H1 (cell line): Measurements from ENCODE around the gene ZNF423. TPM values are rescaled to one million over a fixed set of nuclear protein-coding genes. Genes with fewer than 3 reads are reported as not detected.

Experiments used
- CTCF ChIA-PET: fragments of 300-600 bp; sonication (Branson Sonifier 250); formaldehyde crosslinking; loops from one replicate; lab custom pipeline; 2021; ENCODE audit not compliant: partially characterized antibody; lab: Charles Lee
- POLR2A ChIA-PET: fragments of 300-600 bp; sonication (Branson Sonifier 250); formaldehyde crosslinking; loops from one replicate; lab custom pipeline; 2021; ENCODE audit warnings: inconsistent platforms; ENCODE audit not compliant: partially characterized antibody; lab: Charles Lee
- DNase-seq, 2 experiments: peaks; one replicate each; pipeline versions ENCODE4 v3.0.0 to v3.0.0-alpha.2; 2010 to 2022; ENCODE audit warnings: low spot score in 2 of 2, low read depth in 1 of 2, mixed read lengths in 1 of 2
- FAIRE-seq: peaks from 2 replicates; lab custom pipeline; 2011; peaks lifted over from hg19 to GRCh38; lab: Jason Lieb, UNC
- H2AFZ ChIP-seq: 2 replicates; pipeline ENCODE4 v1.8.1; 2012; ENCODE audit warnings: low read length, inconsistent platforms
- H2AK5ac ChIP-seq: 2 replicates; pipeline ENCODE4 v1.6.1; 2013; ENCODE audit warnings: low read depth, low read length
- H2BK120ac ChIP-seq: replicated peaks from 2 replicates; pipeline ENCODE3; 2013; ENCODE audit warnings: low read depth, low read length, inconsistent platforms
- H2BK12ac ChIP-seq: 2 replicates; pipeline ENCODE4 v1.6.1; 2013; ENCODE audit warnings: low read depth, low read length
- H2BK15ac ChIP-seq: 2 replicates; pipeline ENCODE4 v1.6.1; 2013; ENCODE audit warnings: low read length
- H2BK20ac ChIP-seq: 2 replicates; pipeline ENCODE4 v1.6.1; 2013; ENCODE audit warnings: low read length
- H2BK5ac ChIP-seq: 2 replicates; pipeline ENCODE4 v1.6.1; 2013; ENCODE audit warnings: low read depth, low read length
- H3K14ac ChIP-seq: 2 replicates; pipeline ENCODE4 v1.6.1; 2013; ENCODE audit warnings: inconsistent platforms; ENCODE audit not compliant: insufficient read length
- H3K18ac ChIP-seq: 2 replicates; pipeline ENCODE4 v1.6.1; 2013; ENCODE audit warnings: low read length; ENCODE audit errors: extremely low read depth
- H3K23ac ChIP-seq: 2 replicates; pipeline ENCODE4 v1.6.1; 2013; ENCODE audit warnings: inconsistent platforms; ENCODE audit not compliant: insufficient read length
- H3K23me2 ChIP-seq: 2 replicates; pipeline ENCODE4 v1.6.1; 2013; ENCODE audit warnings: low read depth, low read length
- H3K27ac ChIP-seq: 2 replicates; pipeline ENCODE4 v1.6.1; 2011; ENCODE audit warnings: low read depth, low read length, inconsistent platforms
- H3K27me3 ChIP-seq, 4 experiments: replicated peaks in 1 of 4; 1 replicate in 1 of 4; 2 replicates in 3 of 4; pipeline versions ENCODE4 v1.6.1 to v1.8.1; 2011 to 2013; ENCODE audit warnings: low read length in 3 of 4, mild to moderate bottlenecking in 3 of 4, inconsistent platforms in 2 of 4, mixed read lengths in 2 of 4, moderate library complexity in 1 of 4; ENCODE audit not compliant: control insufficient read depth in 3 of 4, insufficient read depth in 3 of 4; ENCODE audit errors: extremely low read depth in 1 of 4
- H3K36me3 ChIP-seq, 4 experiments: 2 replicates each; pipeline versions ENCODE4 v1.6.1 to v1.8.1; 2011 to 2013; ENCODE audit warnings: mild to moderate bottlenecking in 4 of 4, low read length in 3 of 4, moderate library complexity in 2 of 4, control low read depth in 1 of 4, inconsistent platforms in 1 of 4; ENCODE audit not compliant: insufficient read depth in 4 of 4, control insufficient read depth in 2 of 4
- H3K4ac ChIP-seq: replicated peaks from 2 replicates; pipeline ENCODE3; 2013; ENCODE audit warnings: low read length, low read depth, mixed read lengths, inconsistent platforms; ENCODE audit not compliant: insufficient read length
- H3K4me1 ChIP-seq, 4 experiments: replicated peaks in 1 of 4; 1 replicate in 1 of 4; 2 replicates in 3 of 4; pipeline versions ENCODE4 v1.6.1 to v1.8.1; 2011 to 2013; ENCODE audit warnings: low read length in 3 of 4, inconsistent platforms in 2 of 4, mixed read lengths in 1 of 4; ENCODE audit not compliant: insufficient read depth in 4 of 4, control insufficient read depth in 3 of 4
- H3K4me2 ChIP-seq, 2 experiments: 2 replicates each; pipeline versions ENCODE4 v1.6.1 to v1.8.1; 2011 to 2013; ENCODE audit warnings: low read depth in 2 of 2, low read length in 2 of 2, control low read depth in 1 of 2, inconsistent platforms in 1 of 2, mild to moderate bottlenecking in 1 of 2; ENCODE audit not compliant: insufficient read depth in 1 of 2
- H3K4me3 ChIP-seq, 4 experiments: fragments of 200-600, 300-600 bp in 1 of 4; sonication (generic), shearing (Covaris generic), sonication (Bioruptor Twin) in 1 of 4; 2 replicates each; pipeline versions ENCODE4 v1.5.1 to v1.8.1; 2011 to 2016; ENCODE audit warnings: low read length in 4 of 4, low read depth in 3 of 4, control low read depth in 2 of 4, inconsistent platforms in 2 of 4, mild to moderate bottlenecking in 2 of 4, mixed read lengths in 1 of 4, moderate library complexity in 1 of 4; ENCODE audit not compliant: insufficient read depth in 2 of 4; ENCODE audit errors: extremely low read depth in 1 of 4
- H3K56ac ChIP-seq: replicated peaks from 2 replicates; pipeline ENCODE3; 2013; ENCODE audit warnings: low read depth, mild to moderate bottlenecking, mixed read lengths, low read length, inconsistent platforms; ENCODE audit not compliant: insufficient read length
- H3K79me1 ChIP-seq: 2 replicates; pipeline ENCODE4 v1.6.1; 2013; ENCODE audit warnings: low read depth, low read length, control low read depth
- H3K79me2 ChIP-seq, 2 experiments: 2 replicates each; pipeline versions ENCODE4 v1.6.1 to v1.8.1; 2012 to 2013; ENCODE audit warnings: low read length in 2 of 2, mild to moderate bottlenecking in 2 of 2, inconsistent platforms in 1 of 2; ENCODE audit not compliant: insufficient read depth in 2 of 2, control insufficient read depth in 1 of 2
- H3K9ac ChIP-seq, 4 experiments: replicated peaks in 1 of 4; 1 replicate in 1 of 4; 2 replicates in 3 of 4; pipeline versions ENCODE4 v1.6.1 to v1.8.1; 2011 to 2013; ENCODE audit warnings: low read depth in 3 of 4, low read length in 3 of 4, control low read depth in 2 of 4, mild to moderate bottlenecking in 2 of 4, moderate library complexity in 2 of 4, inconsistent platforms in 1 of 4; ENCODE audit errors: extremely low read depth in 1 of 4
- H3K9me3 ChIP-seq, 2 experiments: 2 replicates each; pipeline versions ENCODE4 v1.6.1 to v1.8.1; 2012 to 2013; ENCODE audit warnings: mild to moderate bottlenecking in 2 of 2, moderate library complexity in 2 of 2, control low read depth in 1 of 2, inconsistent platforms in 1 of 2, low read depth in 1 of 2, low read length in 1 of 2, mixed read lengths in 1 of 2; ENCODE audit not compliant: insufficient read depth in 2 of 2
- H4K20me1 ChIP-seq, 2 experiments: replicated peaks in 1 of 2; 2 replicates each; pipeline versions ENCODE3 to v1.8.1; 2011 to 2013; ENCODE audit warnings: inconsistent platforms in 2 of 2, low read length in 2 of 2, mild to moderate bottlenecking in 1 of 2; ENCODE audit not compliant: insufficient read depth in 2 of 2, control insufficient read depth in 1 of 2
- H4K5ac ChIP-seq: 2 replicates; pipeline ENCODE4 v1.6.1; 2013; ENCODE audit warnings: low read length, low read depth, mixed read lengths, inconsistent platforms; ENCODE audit not compliant: insufficient read length
- H4K8ac ChIP-seq: 2 replicates; pipeline ENCODE4 v1.8.0; 2013; ENCODE audit warnings: mild to moderate bottlenecking, moderate library complexity, low read length, inconsistent platforms; ENCODE audit not compliant: insufficient read depth; ENCODE audit errors: extremely low read depth
- H4K91ac ChIP-seq: replicated peaks from 2 replicates; pipeline ENCODE3; 2013; ENCODE audit warnings: low read length, mixed read lengths, inconsistent platforms; ENCODE audit not compliant: insufficient read length
- ATF3 ChIP-seq: IDR thresholded peaks from 2 replicates; pipeline ENCODE4 v1.6.1; 2011; ENCODE audit warnings: low read depth, mild to moderate bottlenecking, low read length; ENCODE audit not compliant: insufficient read depth
- CBX5 ChIP-seq: fragments of 300-800, 300-1000 bp; sonication (generic); IDR thresholded peaks from 2 replicates; pipeline ENCODE4 v1.7.1; 2016; ENCODE audit warnings: antibody characterized with exemption, low read length, low read depth
- CTCF ChIP-seq, 3 experiments: IDR thresholded peaks; 1 replicate in 2 of 3; 2 replicates in 1 of 3; pipeline versions ENCODE4 v1.5.1 to v1.6.1; 2011; ENCODE audit warnings: low read length in 3 of 3, mild to moderate bottlenecking in 3 of 3, inconsistent platforms in 2 of 3, low read depth in 1 of 3, moderate library complexity in 1 of 3; ENCODE audit not compliant: insufficient read depth in 1 of 3; ENCODE audit errors: control extremely low read depth in 1 of 3
- EGR1 ChIP-seq: IDR thresholded peaks from 2 replicates; pipeline ENCODE4 v1.6.1; 2011; ENCODE audit warnings: low read depth, low read length, borderline replicate concordance
- GTF2F1 ChIP-seq: IDR thresholded peaks from 2 replicates; pipeline ENCODE4 v1.6.1; 2012; ENCODE audit warnings: low read depth, low read length, improper control_type of control experiment, borderline replicate concordance
- HDAC2 ChIP-seq, 2 experiments: fragments of 300-600 bp in 1 of 2; sonication (generic) in 1 of 2; IDR thresholded peaks; 2 replicates each; pipeline ENCODE4 v1.6.1; 2011 to 2012; ENCODE audit warnings: low read depth in 2 of 2, low read length in 2 of 2, mild to moderate bottlenecking in 2 of 2, moderate library complexity in 2 of 2, borderline replicate concordance in 1 of 2, inconsistent platforms in 1 of 2
- HDAC6 ChIP-seq: IDR thresholded peaks from one replicate; pipeline ENCODE4 v1.7.1; 2012; ENCODE audit warnings: low read depth, mild to moderate bottlenecking, inconsistent platforms, low read length, moderate library complexity
- KDM4A ChIP-seq: IDR thresholded peaks from one replicate; pipeline ENCODE4 v1.7.1; 2012; ENCODE audit warnings: low read depth, mild to moderate bottlenecking, moderate library complexity, low read length, inconsistent platforms; ENCODE audit not compliant: severe bottlenecking
- POU5F1 ChIP-seq: IDR thresholded peaks from 2 replicates; pipeline ENCODE4 v1.6.1; 2011; ENCODE audit warnings: low read depth, mild to moderate bottlenecking, low read length, moderate library complexity
- RXRA ChIP-seq: IDR thresholded peaks from 2 replicates; pipeline ENCODE4 v1.6.1; 2011; ENCODE audit warnings: low read depth, mild to moderate bottlenecking, low read length, moderate library complexity; ENCODE audit not compliant: insufficient read depth
- SIX5 ChIP-seq: IDR thresholded peaks from 2 replicates; pipeline ENCODE4 v1.6.1; 2011; ENCODE audit warnings: mild to moderate bottlenecking, low read depth, low read length
- WGBS, 2 experiments: shearing (Covaris generic) in 1 of 2; methylation state at CpG; one replicate each; pipeline versions ENCODE4 v1.1.6 to v1.1.7; 2013 to 2015; ENCODE audit warnings: low lambda C conversion rate in 2 of 2, mixed read lengths in 2 of 2, inconsistent platforms in 1 of 2, low coverage in 1 of 2, missing lambda C conversion rate in 1 of 2; ENCODE audit not compliant: insufficient replicate concordance in 2 of 2, insufficient coverage in 1 of 2, insufficient read length in 1 of 2; ENCODE audit errors: extremely low coverage in 1 of 2, missing lambda C conversion rate in 1 of 2; 5-methylcytosine and 5-hydroxymethylcytosine counted together
- polyA plus RNA-seq, 7 experiments: library from polyadenylated mRNA; depleted of rRNA in 3 of 7; stranded (reverse) in 5 of 7; unstranded in 2 of 7; fragments of >200 nt in 5 of 7; fragments of 200-250 nt in 2 of 7; gene quantifications; 1 replicate in 5 of 7; 2 replicates in 1 of 7; 4 replicates in 1 of 7; pipeline versions ENCODE4 v1.2.1 to v1.2.3, GENCODE V29; 2011 to 2013; ENCODE audit warnings: missing spikeins in 2 of 7, mixed read lengths in 2 of 7
- total RNA-seq: library from RNA; stranded (reverse); fragmentation: NEBNext Ultra II Directional; extraction: Animal tissue kit (Norgen Biotek cat#: 25700); gene quantifications from 2 replicates; pipeline ENCODE4 v1.2.1, GENCODE V29; 2021

Gene ZNF423
- total and polyA plus RNA-seq, 2 of the 8 experiments (the other 6 are each of a cell fraction or from before 2014, with no cell fraction given): 38.2 to 52.3 TPM

GRCh38 chr16:49610983-49611382, 244.9 kb downstream of the ZNF423 start:
- Histone ChIP-seq H2BK15ac (no peak overlapping the region), H2BK120ac (no peak overlapping the region), H3K4me1 (peaks cover 3 to 13% (median 7%) of the 10 kb centered on the region in 4 experiments; a peak in 5 of 7 replicates), H3K79me1 (peaks cover 2% of the 10 kb centered on the region), H2AFZ (no peak overlapping the region), H3K56ac (no peak overlapping the region), H3K18ac (no peak overlapping the region), H3K9me3 (no peaks in the 10 kb centered on the region), H2AK5ac (no peak overlapping the region), H3K23me2 (peaks cover 1% of the 10 kb centered on the region; the same call in 1 of the 2 replicates), H3K36me3 (no peaks in the 10 kb centered on the region), H3K4ac (no peak overlapping the region), H4K8ac (no peak overlapping the region), H3K4me3 (no peak overlapping the region), H3K79me2 (no peaks in the 10 kb centered on the region), H2BK12ac (no peak overlapping the region), H3K4me2 (no peak overlapping the region), H2BK5ac (no peak overlapping the region), H4K20me1 (peaks cover 0 to 5% of the 10 kb centered on the region in 2 experiments), H3K9ac (no peak overlapping the region), H3K27ac (no peak overlapping the region), H3K23ac (no peak overlapping the region), H2BK20ac (no peak overlapping the region), H4K5ac (no peak overlapping the region), H3K14ac (no peak overlapping the region), H3K27me3 (no peaks in the 10 kb centered on the region), H4K91ac (no peak overlapping the region)
- ChIA-PET POLR2A (no interaction called here), CTCF (interaction anchor here (0.6 to 1.5 kb wide), 3 partner anchors 10 to 294 kb away, joined by 3 to 4 read pairs (median 3); no protein-coding TSS in a partner anchor)
- WGBS, 2 experiments: 95% methylated on average over 3 of the region's 3 CpGs; no CpG with 5 or more reads in 1 of the 2 experiments
- FAIRE-seq (no peak), DNase-seq (no peak)
- no peak for TF ChIP-seq GTF2F1
- no peak for TF ChIP-seq EGR1
- no peak for TF ChIP-seq POU5F1
- TF ChIP-seq CBX5: no peak
- TF ChIP-seq HDAC2 (IDR thresholded peaks at IDR 0.05; ENCODE audit: borderline replicate concordance in 1 of 2, low read depth in 2 of 2, low read length in 2 of 2): no peak
- no peak for TF ChIP-seq HDAC6
- no peak for TF ChIP-seq SIX5
- TF ChIP-seq KDM4A: no peak
- no peak for TF ChIP-seq RXRA
- no peak for TF ChIP-seq CTCF (IDR thresholded peaks at IDR 0.05; ENCODE audit: control extremely low read depth in 1 of 3, insufficient read depth in 1 of 3, low read depth in 1 of 3, low read length in 3 of 3)
- no peak for TF ChIP-seq ATF3
